Suprapubic skin (tissue), 4 donors: Measurements from ENCODE around the gene TTC22. TPM values are rescaled to one million over a fixed set of nuclear protein-coding genes. Genes with fewer than 3 reads are reported as not detected.
A peak's percentile ranks its signal among the peaks of the same experiment; 100 is the strongest.
"Not testable (repeated sequence)": the region's sequence is repeated elsewhere in the genome, so short reads cannot be mapped to it uniquely, and the experiment has no call there.

Experiments used
- DNase-seq, 2 donors: peaks; one replicate each; pipeline ENCODE4 v3.0.0-alpha.2; 2019; ENCODE audit warnings: low spot score in 2 of 2
- H3K27ac ChIP-seq: fragments of 200-600 bp; sonication (generic); one replicate; pipeline ENCODE4 v1.5.1; 2019
- H3K27me3 ChIP-seq: fragments of 200-600 bp; sonication (generic); one replicate; pipeline ENCODE4 v1.5.1; 2019
- H3K36me3 ChIP-seq: fragments of 200-600 bp; sonication (generic); one replicate; pipeline ENCODE4 v1.5.1; 2019
- H3K4me1 ChIP-seq: fragments of 200-600 bp; sonication (generic); one replicate; pipeline ENCODE4 v1.5.1; 2019
- H3K4me3 ChIP-seq: fragments of 200-600 bp; sonication (generic); one replicate; pipeline ENCODE4 v1.5.1; 2019; ENCODE audit warnings: mild to moderate bottlenecking
- H3K9me3 ChIP-seq: fragments of 200-600 bp; sonication (generic); one replicate; pipeline ENCODE4 v1.5.1; 2019
- EP300 ChIP-seq: sonication (generic); formaldehyde crosslinking; IDR thresholded peaks from one replicate; pipeline ENCODE4 v1.6.1; 2017; ENCODE audit warnings: antibody characterized with exemption
- POLR2A ChIP-seq, 2 donors: fragments of 450-650 bp; IDR thresholded peaks; one replicate each; pipeline ENCODE4 v1.6.1; 2017; ENCODE audit warnings: antibody characterized with exemption in 2 of 2, mild to moderate bottlenecking in 2 of 2, moderate library complexity in 2 of 2
- POLR2AphosphoS5 ChIP-seq, 3 donors: sonication (generic); formaldehyde crosslinking; IDR thresholded peaks; one replicate each; pipeline ENCODE4 v1.6.1; 2017; ENCODE audit warnings: antibody characterized with exemption in 3 of 3
- WGBS: methylation state at CpG from one replicate; pipeline ENCODE4 v1.1.5; 2018; 5-methylcytosine and 5-hydroxymethylcytosine counted together
- total RNA-seq, 4 donors: library from RNA; depleted of rRNA; stranded (reverse); fragments of >200 nt; gene quantifications; one replicate each; pipeline ENCODE4 v1.1.0, GENCODE V29; 2016
- TF ChIP-seq, protein P1 (sequence below), 2 donors: fragments of 200-600 bp in 1 of 2; fragments of 450-650 bp in 1 of 2; sonication (generic) in 1 of 2; IDR thresholded peaks; one replicate each; pipeline ENCODE4 v1.5.1; 2016 to 2019; ENCODE audit warnings: antibody characterized with exemption in 2 of 2, mild to moderate bottlenecking in 1 of 2, moderate library complexity in 1 of 2

The TTC22 gene
- total RNA-seq, 4 donors from 2014 or later: 37.4 to 64.0 (median 58.0) TPM

- Histone ChIP-seq H3K4me1 (peaks cover 9% of the 10 kb centered on the region), H3K27ac (no peak overlapping the region), H3K4me3 (no peak overlapping the region), H3K36me3 (no peaks in the 10 kb centered on the region), H3K9me3 (no peaks in the 10 kb centered on the region), H3K27me3 (peaks cover 15% of the 10 kb centered on the region)
- DNase-seq: no peak
- TF ChIP-seq, protein P1, sequence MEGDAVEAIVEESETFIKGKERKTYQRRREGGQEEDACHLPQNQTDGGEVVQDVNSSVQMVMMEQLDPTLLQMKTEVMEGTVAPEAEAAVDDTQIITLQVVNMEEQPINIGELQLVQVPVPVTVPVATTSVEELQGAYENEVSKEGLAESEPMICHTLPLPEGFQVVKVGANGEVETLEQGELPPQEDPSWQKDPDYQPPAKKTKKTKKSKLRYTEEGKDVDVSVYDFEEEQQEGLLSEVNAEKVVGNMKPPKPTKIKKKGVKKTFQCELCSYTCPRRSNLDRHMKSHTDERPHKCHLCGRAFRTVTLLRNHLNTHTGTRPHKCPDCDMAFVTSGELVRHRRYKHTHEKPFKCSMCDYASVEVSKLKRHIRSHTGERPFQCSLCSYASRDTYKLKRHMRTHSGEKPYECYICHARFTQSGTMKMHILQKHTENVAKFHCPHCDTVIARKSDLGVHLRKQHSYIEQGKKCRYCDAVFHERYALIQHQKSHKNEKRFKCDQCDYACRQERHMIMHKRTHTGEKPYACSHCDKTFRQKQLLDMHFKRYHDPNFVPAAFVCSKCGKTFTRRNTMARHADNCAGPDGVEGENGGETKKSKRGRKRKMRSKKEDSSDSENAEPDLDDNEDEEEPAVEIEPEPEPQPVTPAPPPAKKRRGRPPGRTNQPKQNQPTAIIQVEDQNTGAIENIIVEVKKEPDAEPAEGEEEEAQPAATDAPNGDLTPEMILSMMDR (IDR thresholded peaks at IDR 0.05): no peak
- TF ChIP-seq EP300 (no peak), POLR2A (IDR thresholded peaks at IDR 0.05) (no peak), POLR2AphosphoS5 (IDR thresholded peaks at IDR 0.05) (no peak)
- 82% methylated on average over 6 of the region's 6 CpGs for WGBS
Observed at GRCh38 chr1:54782156-54782555, 19.0 kb downstream of the TTC22 start.

- DNase-seq: no peak
- no peak for TF ChIP-seq EP300
- TF ChIP-seq, protein P1 (IDR thresholded peaks at IDR 0.05): no peak
- no peak for TF ChIP-seq POLR2A (IDR thresholded peaks at IDR 0.05)
- no peak for TF ChIP-seq POLR2AphosphoS5 (IDR thresholded peaks at IDR 0.05)
- Histone ChIP-seq H3K9me3 (no peaks in the 10 kb centered on the region), H3K27me3 (peaks cover 15% of the 10 kb centered on the region), H3K36me3 (no peaks in the 10 kb centered on the region), H3K4me3 (peak overlapping the region; percentile 29), H3K4me1 (peaks cover 9% of the 10 kb centered on the region), H3K27ac (no peak overlapping the region)
- WGBS: 25% methylated on average over 13 of the region's 74 CpGs
Observed at GRCh38 chr1:54781023-54781723, 19.9 kb downstream of the TTC22 start.

GRCh38 chr1:54777431-54777830, 23.7 kb downstream of the TTC22 start:
- no peaks in the 10 kb centered on the region for H3K9me3 ChIP-seq
- no peak overlapping the region for H3K27ac ChIP-seq
- H3K27me3 ChIP-seq: peaks cover 15% of the 10 kb centered on the region
- no peaks in the 10 kb centered on the region for H3K36me3 ChIP-seq
- H3K4me1 ChIP-seq: peaks cover 9% of the 10 kb centered on the region
- TF ChIP-seq POLR2AphosphoS5 (IDR thresholded peaks at IDR 0.05): no peak
- TF ChIP-seq, protein P1 (IDR thresholded peaks at IDR 0.05): no peak
- TF ChIP-seq EP300: no peak
- TF ChIP-seq POLR2A (IDR thresholded peaks at IDR 0.05): no peak
- DNase-seq: no peak
- WGBS: 73% methylated on average over 3 of the region's 4 CpGs
- H3K4me3 ChIP-seq: no peak overlapping the region

GRCh38 chr1:54777011-54777410, 24.1 kb downstream of the TTC22 start:
- Histone ChIP-seq H3K36me3 (no peaks in the 10 kb centered on the region), H3K27me3 (peaks cover 15% of the 10 kb centered on the region), H3K27ac (no peak overlapping the region), H3K4me3 (no peak overlapping the region), H3K4me1 (peaks cover 9% of the 10 kb centered on the region), H3K9me3 (no peaks in the 10 kb centered on the region)
- no peak for TF ChIP-seq EP300
- TF ChIP-seq POLR2A (IDR thresholded peaks at IDR 0.05): no peak
- TF ChIP-seq, protein P1 (IDR thresholded peaks at IDR 0.05): no peak
- no peak for TF ChIP-seq POLR2AphosphoS5 (IDR thresholded peaks at IDR 0.05)
- 68% methylated on average over 3 of the region's 4 CpGs for WGBS
- no peak for DNase-seq

DNA sequence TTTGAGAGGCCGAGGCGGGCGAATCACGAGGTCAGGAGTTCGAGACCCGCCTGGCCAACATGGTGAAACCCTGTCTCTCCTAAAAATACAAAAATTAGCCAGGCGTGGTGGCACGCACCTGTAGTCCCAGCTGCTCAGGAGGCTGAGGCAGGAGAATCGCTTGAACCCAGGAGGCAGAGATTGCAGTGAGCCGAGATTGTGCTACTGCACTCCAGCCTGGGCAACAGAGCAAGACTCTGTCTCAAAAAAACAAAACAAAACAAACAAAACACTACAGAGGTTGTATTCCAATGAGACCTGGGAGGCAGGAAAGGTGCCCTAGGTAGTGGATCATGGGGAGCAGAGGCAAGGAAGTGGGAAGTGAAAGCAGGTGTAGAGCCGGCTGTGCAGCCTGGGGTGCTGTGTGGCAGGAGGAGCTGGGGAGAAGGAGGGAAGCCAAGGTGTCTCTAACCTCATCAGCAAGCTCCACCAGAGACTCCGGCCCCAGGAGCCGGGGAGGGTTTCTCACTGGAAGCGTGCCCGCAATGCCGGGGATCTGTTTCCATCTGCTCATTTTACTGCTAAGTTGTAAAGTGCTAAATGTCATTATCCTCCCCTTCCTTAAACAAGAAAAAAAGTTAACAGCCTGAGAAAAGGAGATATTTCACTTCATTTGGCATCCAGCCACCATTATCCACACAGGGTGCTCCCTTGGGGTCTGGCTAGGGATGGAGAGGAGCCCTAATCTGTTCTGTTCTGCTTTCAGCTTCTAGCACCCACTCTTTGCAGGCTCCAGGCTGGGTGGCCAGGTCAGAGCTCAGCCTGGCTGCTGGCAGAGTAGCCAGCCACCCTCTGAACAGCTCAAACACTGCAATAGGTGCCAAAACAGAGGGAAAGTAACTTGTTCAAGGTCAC, 25.0 kb downstream of the TTC22 start:
- H3K27ac ChIP-seq, H3K27me3 ChIP-seq, H3K9me3 ChIP-seq, H3K4me3 ChIP-seq, H3K4me1 ChIP-seq, DNase-seq, H3K36me3 ChIP-seq: not testable (repeated sequence)
- WGBS: 70% methylated on average over 16 of the region's 16 CpGs
